ENCODE results near the gene LCN15. TPM values are rescaled to one million over a fixed set of nuclear protein-coding genes. Genes with fewer than 3 reads are reported as not detected.

LCN15 gene
- total and polyA plus RNA-seq, 2 of the 13 experiments (the other 11 are each of a cell fraction or from before 2014, with no cell fraction given), result 1.3 to 53.7 TPM

DNA sequence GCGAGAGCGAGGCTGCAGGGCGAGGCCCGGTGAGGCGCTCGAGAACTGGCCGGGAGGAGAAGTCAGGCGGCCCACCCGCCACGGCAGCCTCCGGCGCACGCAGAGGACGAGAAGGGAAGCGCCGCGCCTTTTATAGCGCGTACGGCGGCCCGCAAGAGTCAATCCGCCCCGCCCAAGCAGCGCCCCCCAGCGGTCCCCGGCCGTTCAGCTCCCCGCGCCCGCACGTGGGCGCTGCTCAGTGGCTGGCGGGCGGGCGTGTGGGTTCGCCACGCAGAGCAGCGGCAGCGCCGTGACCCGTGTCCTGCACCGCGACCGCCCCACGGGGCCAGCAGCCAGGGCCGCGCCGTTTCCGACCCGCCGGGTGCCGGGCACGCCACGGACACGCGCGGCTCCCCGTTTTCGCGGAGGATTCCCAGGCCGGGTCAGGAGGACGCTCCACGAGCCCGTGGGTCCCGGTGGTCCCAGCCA, 36.2 kb downstream of the LCN15 start (continued):
- TF ChIP-seq, protein P1, sequence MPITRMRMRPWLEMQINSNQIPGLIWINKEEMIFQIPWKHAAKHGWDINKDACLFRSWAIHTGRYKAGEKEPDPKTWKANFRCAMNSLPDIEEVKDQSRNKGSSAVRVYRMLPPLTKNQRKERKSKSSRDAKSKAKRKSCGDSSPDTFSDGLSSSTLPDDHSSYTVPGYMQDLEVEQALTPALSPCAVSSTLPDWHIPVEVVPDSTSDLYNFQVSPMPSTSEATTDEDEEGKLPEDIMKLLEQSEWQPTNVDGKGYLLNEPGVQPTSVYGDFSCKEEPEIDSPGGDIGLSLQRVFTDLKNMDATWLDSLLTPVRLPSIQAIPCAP (CRISPR knock-in tag; IDR thresholded peaks at IDR 0.05; ENCODE audit: low read depth), result no peak
- TF ChIP-seq MAF1 (CRISPR knock-in tag; IDR thresholded peaks at IDR 0.05; ENCODE audit: borderline replicate concordance) (peak; percentile 93), ZSCAN21 (CRISPR knock-in tag; IDR thresholded peaks at IDR 0.05; ENCODE audit: borderline replicate concordance) (peak; percentile 63; the same call in 1 of the 2 replicates), NPAS2 (CRISPR knock-in tag; IDR thresholded peaks at IDR 0.05; ENCODE audit: borderline replicate concordance) (no peak; the same call in 1 of the 2 replicates), ZBTB42 (CRISPR knock-in tag; IDR thresholded peaks at IDR 0.05) (no peak), NR2C2 (CRISPR knock-in tag; IDR thresholded peaks at IDR 0.05; ENCODE audit: borderline replicate concordance) (peak; percentile 59; the same call in 1 of the 2 replicates), ZNF772 (CRISPR knock-in tag; IDR thresholded peaks at IDR 0.05) (peak; percentile 91), ZNF564 (CRISPR knock-in tag; IDR thresholded peaks at IDR 0.05) (peak; percentile 94), ATRX (CRISPR knock-in tag; IDR thresholded peaks at IDR 0.05; ENCODE audit: borderline replicate concordance) (no peak), ZNF230 (CRISPR knock-in tag; IDR thresholded peaks at IDR 0.05) (no peak), ZNF724P (CRISPR knock-in tag; IDR thresholded peaks at IDR 0.05; ENCODE audit: borderline replicate concordance) (peak; percentile 91; the same call in 1 of the 2 replicates), SCMH1 (CRISPR knock-in tag; IDR thresholded peaks at IDR 0.05; ENCODE audit: borderline replicate concordance) (no peak), POLR2A (IDR thresholded peaks at IDR 0.05; ENCODE audit: insufficient read depth in 1 of 2, low read depth in 2 of 2, low read length in 2 of 2) (peak in 1 of 2 experiments; percentile 99; a peak in 2 of 4 replicates), ATF7 (IDR thresholded peaks at IDR 0.05) (no peak), ATF7 (CRISPR knock-in tag; IDR thresholded peaks at IDR 0.05) (no peak)
- TF ChIP-seq, protein P2, sequence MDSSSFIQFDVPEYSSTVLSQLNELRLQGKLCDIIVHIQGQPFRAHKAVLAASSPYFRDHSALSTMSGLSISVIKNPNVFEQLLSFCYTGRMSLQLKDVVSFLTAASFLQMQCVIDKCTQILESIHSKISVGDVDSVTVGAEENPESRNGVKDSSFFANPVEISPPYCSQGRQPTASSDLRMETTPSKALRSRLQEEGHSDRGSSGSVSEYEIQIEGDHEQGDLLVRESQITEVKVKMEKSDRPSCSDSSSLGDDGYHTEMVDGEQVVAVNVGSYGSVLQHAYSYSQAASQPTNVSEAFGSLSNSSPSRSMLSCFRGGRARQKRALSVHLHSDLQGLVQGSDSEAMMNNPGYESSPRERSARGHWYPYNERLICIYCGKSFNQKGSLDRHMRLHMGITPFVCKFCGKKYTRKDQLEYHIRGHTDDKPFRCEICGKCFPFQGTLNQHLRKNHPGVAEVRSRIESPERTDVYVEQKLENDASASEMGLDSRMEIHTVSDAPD (CRISPR knock-in tag; IDR thresholded peaks at IDR 0.05), result no peak
- TF ChIP-seq, protein P3, sequence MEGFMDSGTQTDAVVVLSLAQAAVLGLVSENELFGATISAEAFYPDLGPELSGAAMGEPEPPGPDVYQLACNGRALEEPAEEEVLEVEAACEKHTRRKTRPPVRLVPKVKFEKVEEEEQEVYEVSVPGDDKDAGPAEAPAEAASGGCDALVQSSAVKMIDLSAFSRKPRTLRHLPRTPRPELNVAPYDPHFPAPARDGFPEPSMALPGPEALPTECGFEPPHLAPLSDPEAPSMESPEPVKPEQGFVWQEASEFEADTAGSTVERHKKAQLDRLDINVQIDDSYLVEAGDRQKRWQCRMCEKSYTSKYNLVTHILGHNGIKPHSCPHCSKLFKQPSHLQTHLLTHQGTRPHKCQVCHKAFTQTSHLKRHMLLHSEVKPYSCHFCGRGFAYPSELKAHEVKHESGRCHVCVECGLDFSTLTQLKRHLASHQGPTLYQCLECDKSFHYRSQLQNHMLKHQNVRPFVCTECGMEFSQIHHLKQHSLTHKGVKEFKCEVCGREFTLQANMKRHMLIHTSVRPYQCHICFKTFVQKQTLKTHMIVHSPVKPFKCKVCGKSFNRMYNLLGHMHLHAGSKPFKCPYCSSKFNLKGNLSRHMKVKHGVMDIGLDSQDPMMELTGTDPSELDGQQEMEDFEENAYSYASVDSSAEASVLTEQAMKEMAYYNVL (CRISPR knock-in tag; IDR thresholded peaks at IDR 0.05; ENCODE audit: borderline replicate concordance), result peak; percentile 56; the same call in 1 of the 2 replicates
- TF ChIP-seq, protein P4, sequence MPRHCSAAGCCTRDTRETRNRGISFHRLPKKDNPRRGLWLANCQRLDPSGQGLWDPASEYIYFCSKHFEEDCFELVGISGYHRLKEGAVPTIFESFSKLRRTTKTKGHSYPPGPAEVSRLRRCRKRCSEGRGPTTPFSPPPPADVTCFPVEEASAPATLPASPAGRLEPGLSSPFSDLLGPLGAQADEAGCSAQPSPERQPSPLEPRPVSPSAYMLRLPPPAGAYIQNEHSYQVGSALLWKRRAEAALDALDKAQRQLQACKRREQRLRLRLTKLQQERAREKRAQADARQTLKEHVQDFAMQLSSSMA (CRISPR knock-in tag; IDR thresholded peaks at IDR 0.05), result peak; percentile 21; the same call in 1 of the 2 replicates
- TF ChIP-seq, protein P5, sequence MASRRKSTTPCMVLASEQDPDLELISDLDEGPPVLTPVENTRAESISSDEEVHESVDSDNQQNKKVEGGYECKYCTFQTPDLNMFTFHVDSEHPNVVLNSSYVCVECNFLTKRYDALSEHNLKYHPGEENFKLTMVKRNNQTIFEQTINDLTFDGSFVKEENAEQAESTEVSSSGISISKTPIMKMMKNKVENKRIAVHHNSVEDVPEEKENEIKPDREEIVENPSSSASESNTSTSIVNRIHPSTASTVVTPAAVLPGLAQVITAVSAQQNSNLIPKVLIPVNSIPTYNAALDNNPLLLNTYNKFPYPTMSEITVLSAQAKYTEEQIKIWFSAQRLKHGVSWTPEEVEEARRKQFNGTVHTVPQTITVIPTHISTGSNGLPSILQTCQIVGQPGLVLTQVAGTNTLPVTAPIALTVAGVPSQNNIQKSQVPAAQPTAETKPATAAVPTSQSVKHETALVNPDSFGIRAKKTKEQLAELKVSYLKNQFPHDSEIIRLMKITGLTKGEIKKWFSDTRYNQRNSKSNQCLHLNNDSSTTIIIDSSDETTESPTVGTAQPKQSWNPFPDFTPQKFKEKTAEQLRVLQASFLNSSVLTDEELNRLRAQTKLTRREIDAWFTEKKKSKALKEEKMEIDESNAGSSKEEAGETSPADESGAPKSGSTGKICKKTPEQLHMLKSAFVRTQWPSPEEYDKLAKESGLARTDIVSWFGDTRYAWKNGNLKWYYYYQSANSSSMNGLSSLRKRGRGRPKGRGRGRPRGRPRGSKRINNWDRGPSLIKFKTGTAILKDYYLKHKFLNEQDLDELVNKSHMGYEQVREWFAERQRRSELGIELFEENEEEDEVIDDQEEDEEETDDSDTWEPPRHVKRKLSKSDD (CRISPR knock-in tag; IDR thresholded peaks at IDR 0.05; ENCODE audit: low read depth), result peak; percentile 66; the same call in 1 of the 2 replicates
- TF ChIP-seq, protein P6, sequence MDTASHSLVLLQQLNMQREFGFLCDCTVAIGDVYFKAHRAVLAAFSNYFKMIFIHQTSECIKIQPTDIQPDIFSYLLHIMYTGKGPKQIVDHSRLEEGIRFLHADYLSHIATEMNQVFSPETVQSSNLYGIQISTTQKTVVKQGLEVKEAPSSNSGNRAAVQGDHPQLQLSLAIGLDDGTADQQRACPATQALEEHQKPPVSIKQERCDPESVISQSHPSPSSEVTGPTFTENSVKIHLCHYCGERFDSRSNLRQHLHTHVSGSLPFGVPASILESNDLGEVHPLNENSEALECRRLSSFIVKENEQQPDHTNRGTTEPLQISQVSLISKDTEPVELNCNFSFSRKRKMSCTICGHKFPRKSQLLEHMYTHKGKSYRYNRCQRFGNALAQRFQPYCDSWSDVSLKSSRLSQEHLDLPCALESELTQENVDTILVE (CRISPR knock-in tag; IDR thresholded peaks at IDR 0.05), result peak; percentile 80; the same call in 1 of the 2 replicates
